SK-N-SH (cell line): Measurements from ENCODE around the gene EIF2S2. TPM values are rescaled to one million over a fixed set of nuclear protein-coding genes. Genes with fewer than 3 reads are reported as not detected.

Experiments used
- CTCF ChIA-PET: fragments of 300-600, 350-600 bp; formaldehyde crosslinking; extraction: SDS; loops from one replicate; lab custom pipeline; 2021; lab: Yijun Ruan, JAX
- POLR2A ChIA-PET: fragments of 350-600 bp; sonication (Branson Sonifier 250); formaldehyde crosslinking; extraction: SDS; loops from one replicate; lab custom pipeline; 2020; ENCODE audit warnings: antibody characterized with exemption, inconsistent platforms; lab: Yijun Ruan, JAX
- DNase-seq: peaks from one replicate; pipeline ENCODE4 v3.0.0; 2012
- H2AFZ ChIP-seq: fragments of 200-600 bp; sonication (generic); 2 replicates; pipeline ENCODE4 v1.8.1; 2016; ENCODE audit warnings: antibody characterized with exemption, mild to moderate bottlenecking, low read depth
- H3F3A ChIP-seq: fragments of 200-600 bp; sonication (generic); replicated peaks from 2 replicates; pipeline ENCODE3; 2016; ENCODE audit warnings: antibody characterized with exemption, mild to moderate bottlenecking; ENCODE audit not compliant: insufficient read depth
- H3K27ac ChIP-seq, 2 experiments: fragments of 200-500 bp in 1 of 2; fragments of 200-600 bp in 1 of 2; sonication (Bioruptor generic) in 1 of 2; sonication (generic), shearing (Covaris generic) in 1 of 2; 2 replicates each; pipeline versions ENCODE4 v1.5.1 to v1.6.1; 2014 to 2016; ENCODE audit warnings: low read depth in 2 of 2, inconsistent platforms in 1 of 2, low read length in 1 of 2, mild to moderate bottlenecking in 1 of 2, mixed read lengths in 1 of 2
- H3K27me3 ChIP-seq: fragments of 200-600 bp; sonication (generic), shearing (Covaris generic); 2 replicates; pipeline ENCODE4 v1.6.1; 2016; ENCODE audit warnings: mixed run types; ENCODE audit not compliant: insufficient read depth
- H3K36me3 ChIP-seq, 2 experiments: fragments of 200-500 bp in 1 of 2; fragments of 200-600 bp in 1 of 2; sonication (Bioruptor generic) in 1 of 2; sonication (generic) in 1 of 2; replicated peaks in 1 of 2; 2 replicates each; pipeline versions ENCODE3 to v1.5.1; 2014 to 2016; ENCODE audit warnings: low read length in 1 of 2, mild to moderate bottlenecking in 1 of 2; ENCODE audit not compliant: insufficient read depth in 2 of 2, control insufficient read depth in 1 of 2
- H3K4me1 ChIP-seq, 2 experiments: fragments of 200-500 bp in 1 of 2; fragments of 200-600 bp in 1 of 2; sonication (Bioruptor generic) in 1 of 2; sonication (generic), shearing (Covaris generic) in 1 of 2; 2 replicates each; pipeline versions ENCODE4 v1.5.1 to v1.6.1; 2014 to 2016; ENCODE audit warnings: low read depth in 1 of 2, low read length in 1 of 2, mixed run types in 1 of 2; ENCODE audit not compliant: insufficient read depth in 2 of 2, control insufficient read depth in 1 of 2
- H3K4me2 ChIP-seq: fragments of 200-600 bp; sonication (generic), shearing (Covaris generic); 2 replicates; pipeline ENCODE4 v1.6.1; 2017; ENCODE audit warnings: mixed run types
- H3K4me3 ChIP-seq, 2 experiments: fragments of 200-500 bp in 1 of 2; fragments of 200-600 bp in 1 of 2; sonication (Bioruptor generic) in 1 of 2; sonication (generic), shearing (Covaris generic) in 1 of 2; 2 replicates each; pipeline versions ENCODE4 v1.5.1 to v1.8.1; 2014 to 2016; ENCODE audit warnings: low read depth in 2 of 2, inconsistent platforms in 1 of 2, low read length in 1 of 2, mild to moderate bottlenecking in 1 of 2, mixed read lengths in 1 of 2, moderate library complexity in 1 of 2
- H3K79me2 ChIP-seq: fragments of 200-600 bp; sonication (generic); 2 replicates; pipeline ENCODE4 v1.8.1; 2017; ENCODE audit warnings: mild to moderate bottlenecking; ENCODE audit not compliant: insufficient read depth
- H3K9ac ChIP-seq: fragments of 200-600 bp; sonication (generic); 2 replicates; pipeline ENCODE4 v1.6.1; 2017; ENCODE audit warnings: mixed run types
- H3K9me2 ChIP-seq: fragments of 200-600 bp; sonication (generic); 2 replicates; pipeline ENCODE4 v1.6.1; 2017; ENCODE audit warnings: mixed run types
- H3K9me3 ChIP-seq: fragments of 200-600 bp; sonication (generic); 2 replicates; pipeline ENCODE4 v1.6.1; 2017; ENCODE audit warnings: mixed run types, mild to moderate bottlenecking, moderate library complexity
- H4K20me1 ChIP-seq: fragments of 200-600 bp; sonication (generic); 2 replicates; pipeline ENCODE4 v1.6.1; 2017; ENCODE audit warnings: mild to moderate bottlenecking, mixed run types; ENCODE audit not compliant: insufficient read depth
- CHD2 ChIP-seq: fragments of 150-350 bp; IDR thresholded peaks from 2 replicates; pipeline ENCODE4 v1.6.1; 2018; ENCODE audit warnings: low read length; ENCODE audit not compliant: partially characterized antibody
- CTCF ChIP-seq: fragments of 200-600 bp; sonication (generic); IDR thresholded peaks from 2 replicates; pipeline ENCODE4 v1.6.1; 2017; ENCODE audit warnings: antibody characterized with exemption, mild to moderate bottlenecking, moderate library complexity
- ELF1 ChIP-seq: IDR thresholded peaks from 2 replicates; pipeline ENCODE4 v1.4.0; 2012
- FOSL2 ChIP-seq: IDR thresholded peaks from 2 replicates; pipeline ENCODE4 v1.4.0; 2012; ENCODE audit warnings: low read depth, mild to moderate bottlenecking, moderate library complexity, borderline replicate concordance
- FOXM1 ChIP-seq: IDR thresholded peaks from 2 replicates; pipeline ENCODE4 v1.4.0; 2012; ENCODE audit warnings: low read depth, mild to moderate bottlenecking
- GATA2 ChIP-seq: sonication (generic); formaldehyde crosslinking; IDR thresholded peaks from 2 replicates; pipeline ENCODE4 v1.5.0; 2020; ENCODE audit warnings: mild to moderate bottlenecking, missing genetic modification reagents
- MEF2A ChIP-seq: IDR thresholded peaks from 2 replicates; pipeline ENCODE4 v1.4.0; 2012; ENCODE audit warnings: low read depth, borderline replicate concordance
- POLR2AphosphoS5 ChIP-seq: IDR thresholded peaks from 2 replicates; pipeline ENCODE4 v1.6.1; 2012; ENCODE audit warnings: low read depth, low read length
- RAD21 ChIP-seq: IDR thresholded peaks from 2 replicates; pipeline ENCODE4 v1.6.1; 2012; ENCODE audit warnings: mild to moderate bottlenecking, low read length
- RFX5 ChIP-seq: IDR thresholded peaks from 2 replicates; pipeline ENCODE4 v1.6.1; 2012; ENCODE audit warnings: mild to moderate bottlenecking, improper control_type of control experiment, low read length
- RXRA ChIP-seq: IDR thresholded peaks from 2 replicates; pipeline ENCODE4 v1.4.0; 2012; ENCODE audit warnings: low read depth, mild to moderate bottlenecking, borderline replicate concordance
- SIN3A ChIP-seq: IDR thresholded peaks from 2 replicates; pipeline ENCODE4 v1.6.1; 2012; ENCODE audit warnings: low read depth, mild to moderate bottlenecking, low read length, moderate library complexity, borderline replicate concordance
- TEAD4 ChIP-seq: IDR thresholded peaks from 2 replicates; pipeline ENCODE4 v1.4.0; 2012; ENCODE audit warnings: mild to moderate bottlenecking, borderline replicate concordance; ENCODE audit not compliant: insufficient read depth
- USF2 ChIP-seq: fragments of 150-350 bp; IDR thresholded peaks from 2 replicates; pipeline ENCODE4 v1.6.1; 2017; ENCODE audit warnings: antibody characterized with exemption, low read length, low read depth, borderline replicate concordance
- ZBTB33 ChIP-seq: IDR thresholded peaks from 2 replicates; pipeline ENCODE4 v1.4.0; 2012; ENCODE audit warnings: low read depth, borderline replicate concordance
- polyA plus RNA-seq, 3 experiments: library from polyadenylated mRNA; depleted of rRNA; stranded (reverse); fragments of >200 nt; gene quantifications; 2 replicates each; pipeline ENCODE4 v1.2.3, GENCODE V29; 2012
- TF ChIP-seq, protein P1 (sequence below): fragments of 150-350 bp; IDR thresholded peaks from 2 replicates; pipeline ENCODE4 v1.6.1; 2016; ENCODE audit warnings: mild to moderate bottlenecking, low read depth, low read length
- TF ChIP-seq, protein P2 (sequence below): IDR thresholded peaks from 2 replicates; pipeline ENCODE4 v1.4.0; 2012; ENCODE audit warnings: low read depth, borderline replicate concordance
- TF ChIP-seq, protein P3 (sequence below): IDR thresholded peaks from 2 replicates; pipeline ENCODE4 v1.4.0; 2012; ENCODE audit warnings: low read depth

Gene EIF2S2
- polyA plus RNA-seq, 1 of the 3 experiments (the other 2 are of a cell fraction), result 50.7 TPM

GRCh38 chr20:34062570-34063482 is 49.2 kb downstream of the EIF2S2 start (continued):
- no peak for TF ChIP-seq USF2
- TF ChIP-seq, all 33 proteins: peak for 0

DNA sequence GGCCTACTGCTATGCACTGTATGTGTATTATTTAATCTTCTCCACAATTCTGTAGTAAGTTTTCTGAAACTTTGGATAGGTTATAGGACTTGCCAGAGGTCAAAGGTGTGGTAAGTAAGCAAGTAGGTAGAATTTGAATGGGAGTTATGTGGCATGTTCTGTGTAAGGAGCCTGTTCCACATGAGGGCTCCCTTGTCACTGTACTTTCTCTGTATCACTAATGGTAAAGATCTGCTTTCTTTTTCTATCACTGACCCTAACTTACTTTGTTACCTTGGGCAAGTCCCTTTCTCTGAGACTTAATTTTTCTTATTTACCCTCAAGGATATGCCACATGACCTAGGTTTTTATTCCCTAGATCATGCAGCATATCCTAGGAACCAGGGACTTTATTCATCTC is 50.3 kb downstream of the EIF2S2 start:
- DNase-seq, result no peak
- no peak overlapping the region for H2AFZ ChIP-seq
- H3K27me3 ChIP-seq, result no peaks in the 10 kb centered on the region
- ChIA-PET POLR2A (interaction anchor here (1.7 kb wide), 1 partner anchor 50 kb away, joined by 3 read pairs; the partner anchor contains the start of gene EIF2S2), CTCF (interaction anchor here (2.6 to 3.6 kb wide), 2 partner anchors 19 to 198 kb away, joined by 7 to 17 read pairs; no protein-coding TSS in a partner anchor)
- peak overlapping the region in 1 of 2 experiments; percentile 86; a peak in 2 of 4 replicates for H3K27ac ChIP-seq
- H3K4me3 ChIP-seq, result no peak overlapping the region
- H3K79me2 ChIP-seq, result peaks cover 88% of the 10 kb centered on the region
- no peaks in the 10 kb centered on the region for H3K9me2 ChIP-seq
- TF ChIP-seq GATA2 (CRISPR knock-in tag) (no peak), FOSL2 (no peak), RFX5 (no peak), TEAD4 (no peak), ELF1 (no peak), CHD2 (no peak), MEF2A (no peak), ZBTB33 (no peak), RXRA (no peak), CTCF (no peak), RAD21 (no peak), SIN3A (no peak), FOXM1 (no peak), POLR2AphosphoS5 (no peak)
- TF ChIP-seq, protein P1, sequence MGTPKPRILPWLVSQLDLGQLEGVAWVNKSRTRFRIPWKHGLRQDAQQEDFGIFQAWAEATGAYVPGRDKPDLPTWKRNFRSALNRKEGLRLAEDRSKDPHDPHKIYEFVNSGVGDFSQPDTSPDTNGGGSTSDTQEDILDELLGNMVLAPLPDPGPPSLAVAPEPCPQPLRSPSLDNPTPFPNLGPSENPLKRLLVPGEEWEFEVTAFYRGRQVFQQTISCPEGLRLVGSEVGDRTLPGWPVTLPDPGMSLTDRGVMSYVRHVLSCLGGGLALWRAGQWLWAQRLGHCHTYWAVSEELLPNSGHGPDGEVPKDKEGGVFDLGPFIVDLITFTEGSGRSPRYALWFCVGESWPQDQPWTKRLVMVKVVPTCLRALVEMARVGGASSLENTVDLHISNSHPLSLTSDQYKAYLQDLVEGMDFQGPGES, result no peak
- TF ChIP-seq, protein P2, sequence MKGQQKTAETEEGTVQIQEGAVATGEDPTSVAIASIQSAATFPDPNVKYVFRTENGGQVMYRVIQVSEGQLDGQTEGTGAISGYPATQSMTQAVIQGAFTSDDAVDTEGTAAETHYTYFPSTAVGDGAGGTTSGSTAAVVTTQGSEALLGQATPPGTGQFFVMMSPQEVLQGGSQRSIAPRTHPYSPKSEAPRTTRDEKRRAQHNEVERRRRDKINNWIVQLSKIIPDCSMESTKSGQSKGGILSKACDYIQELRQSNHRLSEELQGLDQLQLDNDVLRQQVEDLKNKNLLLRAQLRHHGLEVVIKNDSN, result no peak
- TF ChIP-seq, protein P3, sequence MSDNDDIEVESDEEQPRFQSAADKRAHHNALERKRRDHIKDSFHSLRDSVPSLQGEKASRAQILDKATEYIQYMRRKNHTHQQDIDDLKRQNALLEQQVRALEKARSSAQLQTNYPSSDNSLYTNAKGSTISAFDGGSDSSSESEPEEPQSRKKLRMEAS, result no peak
- peaks cover 97% of the 10 kb centered on the region for H4K20me1 ChIP-seq
- peaks cover 0 to 5% of the 10 kb centered on the region in 2 experiments for H3K36me3 ChIP-seq
- H3K9me3 ChIP-seq, result no peaks in the 10 kb centered on the region
- peaks cover 0 to 59% of the 10 kb centered on the region in 2 experiments; a peak in 2 of 4 replicates for H3K4me1 ChIP-seq
- H3F3A ChIP-seq, result peaks cover 4% of the 10 kb centered on the region
- H3K9ac ChIP-seq, result no peak overlapping the region
- H3K4me2 ChIP-seq, result no peak overlapping the region
